Stomach (tissue), 4 donors: ENCODE measurements around the gene IL1B.

Source experiments
- POLR2A ChIP-seq, 4 donors: fragments of 450-650 bp; IDR thresholded peaks; one replicate each; pipeline ENCODE4 v1.6.1; 2016; ENCODE audit warnings: antibody characterized with exemption in 4 of 4, control low read depth in 2 of 4, mild to moderate bottlenecking in 1 of 4, moderate library complexity in 1 of 4
- TF ChIP-seq, protein P1 (sequence below), 7 experiments: fragments of 450-650 bp in 4 of 7; fragments of 200-600 bp in 3 of 7; sonication (generic) in 3 of 7; IDR thresholded peaks; one replicate each; pipeline ENCODE4 v1.5.1; 2016 to 2019; ENCODE audit warnings: antibody characterized with exemption in 7 of 7, control low read depth in 2 of 7, mild to moderate bottlenecking in 1 of 7

DNA sequence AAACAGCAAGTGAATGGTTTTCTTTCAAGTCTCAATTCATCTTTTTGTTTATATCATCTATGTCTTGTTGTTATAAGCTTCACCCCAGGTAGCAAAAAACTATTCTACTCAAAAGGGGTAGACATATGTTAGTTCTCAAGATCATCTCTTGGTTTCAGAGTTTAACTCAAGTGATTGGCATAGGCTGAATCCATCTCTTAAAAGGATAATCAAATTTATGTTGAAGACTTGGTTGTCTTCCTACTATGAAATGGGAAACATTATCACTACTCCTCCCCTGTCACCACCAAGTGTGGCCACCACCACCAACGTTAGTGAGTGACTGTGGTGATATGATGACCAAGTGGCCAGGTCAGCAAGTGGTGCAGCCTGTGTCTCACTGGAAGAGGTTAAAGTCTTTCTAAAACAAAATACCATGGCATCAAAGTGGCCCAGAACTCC lies 1.5 kb downstream of the IL1B start:
- TF ChIP-seq POLR2A (IDR thresholded peaks at IDR 0.05): no peak
- TF ChIP-seq, protein P1, sequence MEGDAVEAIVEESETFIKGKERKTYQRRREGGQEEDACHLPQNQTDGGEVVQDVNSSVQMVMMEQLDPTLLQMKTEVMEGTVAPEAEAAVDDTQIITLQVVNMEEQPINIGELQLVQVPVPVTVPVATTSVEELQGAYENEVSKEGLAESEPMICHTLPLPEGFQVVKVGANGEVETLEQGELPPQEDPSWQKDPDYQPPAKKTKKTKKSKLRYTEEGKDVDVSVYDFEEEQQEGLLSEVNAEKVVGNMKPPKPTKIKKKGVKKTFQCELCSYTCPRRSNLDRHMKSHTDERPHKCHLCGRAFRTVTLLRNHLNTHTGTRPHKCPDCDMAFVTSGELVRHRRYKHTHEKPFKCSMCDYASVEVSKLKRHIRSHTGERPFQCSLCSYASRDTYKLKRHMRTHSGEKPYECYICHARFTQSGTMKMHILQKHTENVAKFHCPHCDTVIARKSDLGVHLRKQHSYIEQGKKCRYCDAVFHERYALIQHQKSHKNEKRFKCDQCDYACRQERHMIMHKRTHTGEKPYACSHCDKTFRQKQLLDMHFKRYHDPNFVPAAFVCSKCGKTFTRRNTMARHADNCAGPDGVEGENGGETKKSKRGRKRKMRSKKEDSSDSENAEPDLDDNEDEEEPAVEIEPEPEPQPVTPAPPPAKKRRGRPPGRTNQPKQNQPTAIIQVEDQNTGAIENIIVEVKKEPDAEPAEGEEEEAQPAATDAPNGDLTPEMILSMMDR (IDR thresholded peaks at IDR 0.05): no peak
